HCT116 (cell line): ENCODE measurements around the gene PPP3R1. TPM values are rescaled to one million over a fixed set of nuclear protein-coding genes. Genes with fewer than 3 reads are reported as not detected.

Experiments used
- ATAC-seq: fragments of 200-7000 bp; cut with Tn5 transposase; 2 replicates; pipeline ENCODE4 v1.9.1; 2020; ENCODE audit warnings: mild to moderate bottlenecking, moderate library complexity
- BruUV-seq: library from RNA; stranded (reverse); fragments of 400-500 nt; replicated peaks from 2 replicates; lab custom pipeline; 2021; lab: Mats Ljungman, UMichigan
- CTCF ChIA-PET: fragments of 300-600 bp; sonication (Branson Sonifier 250); formaldehyde crosslinking; loops from one replicate; lab custom pipeline; 2021; ENCODE audit warnings: antibody characterized with exemption; lab: Charles Lee
- POLR2A ChIA-PET: fragments of 300-600, 350-600 bp; sonication (Branson Sonifier 250); formaldehyde crosslinking; loops from one replicate; lab custom pipeline; 2021; ENCODE audit warnings: antibody characterized with exemption; lab: Charles Lee
- RAD21 ChIA-PET, 2 experiments: fragments of 300-600 bp; sonication (Branson Sonifier 250); formaldehyde crosslinking; loops; one replicate each; lab custom pipeline; 2023; ENCODE audit warnings: low total read pairs in 2 of 2; ENCODE audit not compliant: uncharacterized antibody in 2 of 2, unreplicated experiment in 2 of 2, low non-redundant PET in 1 of 2; lab: Charles Lee
- DNase-seq: peaks from one replicate; pipeline ENCODE4 v3.0.0-alpha.2; 2010; ENCODE audit warnings: low read depth, low spot score
- H2AFZ ChIP-seq: fragments of 200-600 bp; shearing (Covaris generic), sonication (generic); 2 replicates; pipeline ENCODE4 v1.6.1; 2017; ENCODE audit warnings: low read depth, mixed run types, mixed read lengths, antibody characterized with exemption, low read length; ENCODE audit not compliant: poor library complexity, severe bottlenecking
- H3K27ac ChIP-seq: 2 replicates; pipeline ENCODE4 v1.5.1; 2012; ENCODE audit warnings: low read depth, low read length
- H3K27me3 ChIP-seq: fragments of 200-600 bp; sonication (generic); 2 replicates; pipeline ENCODE4 v1.6.1; 2016; ENCODE audit warnings: mixed run types, low read length, mixed read lengths; ENCODE audit not compliant: insufficient read depth
- H3K36me3 ChIP-seq, 2 experiments: fragments of 200-500 bp in 1 of 2; fragments of 200-600 bp in 1 of 2; sonication (Bioruptor generic) in 1 of 2; sonication (generic) in 1 of 2; 2 replicates each; pipeline versions ENCODE4 v1.5.1 to v1.6.1; 2014 to 2016; ENCODE audit warnings: low read length in 2 of 2, inconsistent platforms in 1 of 2, mixed read lengths in 1 of 2, mixed run types in 1 of 2; ENCODE audit not compliant: insufficient read depth in 2 of 2, control insufficient read depth in 1 of 2
- H3K4me1 ChIP-seq, 2 experiments: fragments of 200-600 bp in 1 of 2; sonication (generic) in 1 of 2; 2 replicates each; pipeline versions ENCODE4 v1.5.1 to v1.6.1; 2012 to 2017; ENCODE audit warnings: low read length in 2 of 2, inconsistent platforms in 1 of 2, mild to moderate bottlenecking in 1 of 2, mixed read lengths in 1 of 2, mixed run types in 1 of 2, moderate library complexity in 1 of 2; ENCODE audit not compliant: insufficient read depth in 2 of 2, control insufficient read depth in 1 of 2
- H3K4me2 ChIP-seq: fragments of 200-600 bp; sonication (generic); 2 replicates; pipeline ENCODE4 v1.6.1; 2017; ENCODE audit warnings: mixed run types, low read length, mixed read lengths
- H3K4me3 ChIP-seq, 2 experiments: fragments of 200-600 bp in 1 of 2; sonication (generic) in 1 of 2; replicated peaks in 1 of 2; 2 replicates each; pipeline ENCODE4 v1.5.1; 2011 to 2016; ENCODE audit warnings: low read length in 2 of 2, control low read depth in 1 of 2, low read depth in 1 of 2, mild to moderate bottlenecking in 1 of 2, mixed read lengths in 1 of 2, mixed run types in 1 of 2
- H3K79me2 ChIP-seq: fragments of 200-600 bp; sonication (generic); 2 replicates; pipeline ENCODE4 v1.6.1; 2017; ENCODE audit warnings: mild to moderate bottlenecking, mixed run types, low read length, moderate library complexity, mixed read lengths; ENCODE audit not compliant: insufficient read depth
- H3K9ac ChIP-seq: fragments of 200-600 bp; sonication (generic); 2 replicates; pipeline ENCODE4 v1.6.1; 2016; ENCODE audit warnings: low read length, mixed read lengths
- H3K9me2 ChIP-seq: fragments of 200-600 bp; sonication (generic), shearing (Covaris generic); 2 replicates; pipeline ENCODE4 v1.6.1; 2017; ENCODE audit warnings: mixed run types, mild to moderate bottlenecking, moderate library complexity; ENCODE audit not compliant: insufficient read depth
- H3K9me3 ChIP-seq, 2 experiments: fragments of 200-500 bp in 1 of 2; fragments of 200-600 bp in 1 of 2; sonication (Bioruptor generic) in 1 of 2; sonication (generic) in 1 of 2; 2 replicates each; pipeline ENCODE4 v1.6.1; 2014 to 2017; ENCODE audit warnings: low read length in 2 of 2, mixed read lengths in 2 of 2, inconsistent platforms in 1 of 2, low read depth in 1 of 2, mild to moderate bottlenecking in 1 of 2, mixed run types in 1 of 2, moderate library complexity in 1 of 2; ENCODE audit not compliant: control insufficient read depth in 1 of 2, insufficient read depth in 1 of 2
- H4K20me1 ChIP-seq: fragments of 200-600 bp; sonication (generic), shearing (Covaris generic); 2 replicates; pipeline ENCODE4 v1.6.1; 2017; ENCODE audit warnings: mixed run types, mild to moderate bottlenecking, moderate library complexity; ENCODE audit not compliant: insufficient read depth
- ATF3 ChIP-seq: IDR thresholded peaks from 2 replicates; pipeline ENCODE4 v1.6.1; 2012
- CEBPB ChIP-seq: IDR thresholded peaks from 2 replicates; pipeline ENCODE4 v1.6.1; 2012; ENCODE audit warnings: low read depth
- CTCF ChIP-seq, 3 experiments: fragments of 200-600 bp in 1 of 3; sonication (generic) in 1 of 3; IDR thresholded peaks in 2 of 3; conservative IDR thresholded peaks in 1 of 3; 2 replicates each; pipeline ENCODE4 v1.5.1; 2012 to 2017; ENCODE audit warnings: low read depth in 2 of 3, low read length in 2 of 3, antibody characterized with exemption in 1 of 3, borderline replicate concordance in 1 of 3, control low read depth in 1 of 3, mild to moderate bottlenecking in 1 of 3, mixed read lengths in 1 of 3, mixed run types in 1 of 3, moderate library complexity in 1 of 3; ENCODE audit not compliant: insufficient read depth in 1 of 3
- EGR1 ChIP-seq: IDR thresholded peaks from 2 replicates; pipeline ENCODE4 v1.6.1; 2012; ENCODE audit warnings: low read depth
- EZH2 ChIP-seq: fragments of 200-600 bp; sonication (generic); IDR thresholded peaks from 2 replicates; pipeline ENCODE4 v1.6.1; 2017; ENCODE audit warnings: antibody characterized with exemption, mixed run types
- EZH2phosphoT487 ChIP-seq: fragments of 200-600 bp; IDR thresholded peaks from 2 replicates; pipeline ENCODE4 v1.6.1; 2018; ENCODE audit warnings: antibody characterized with exemption, borderline replicate concordance
- FOSL1 ChIP-seq: IDR thresholded peaks from 2 replicates; pipeline ENCODE4 v1.6.1; 2012; ENCODE audit warnings: low read depth
- JUND ChIP-seq: IDR thresholded peaks from 2 replicates; pipeline ENCODE4 v1.6.1; 2012
- MAX ChIP-seq: IDR thresholded peaks from 2 replicates; pipeline ENCODE4 v1.6.1; 2012
- POLR2A ChIP-seq: IDR thresholded peaks from 2 replicates; pipeline ENCODE4 v1.7.0; 2011; ENCODE audit warnings: borderline replicate concordance; ENCODE audit not compliant: insufficient read depth, insufficient read length; ENCODE audit errors: extremely low read depth
- POLR2AphosphoS5 ChIP-seq: IDR thresholded peaks from 2 replicates; pipeline ENCODE4 v1.6.1; 2011; ENCODE audit warnings: mild to moderate bottlenecking, low read depth, low read length, moderate library complexity
- RAD21 ChIP-seq: IDR thresholded peaks from 2 replicates; pipeline ENCODE4 v1.6.1; 2012; ENCODE audit warnings: low read depth, mild to moderate bottlenecking
- REST ChIP-seq: IDR thresholded peaks from 2 replicates; pipeline ENCODE4 v1.6.1; 2012; ENCODE audit warnings: low read depth
- SIN3A ChIP-seq: IDR thresholded peaks from 2 replicates; pipeline ENCODE4 v1.6.1; 2012; ENCODE audit warnings: low read depth
- SP1 ChIP-seq: IDR thresholded peaks from 2 replicates; pipeline ENCODE4 v1.6.1; 2012; ENCODE audit warnings: low read depth
- SRF ChIP-seq: IDR thresholded peaks from 2 replicates; pipeline ENCODE4 v1.6.1; 2012; ENCODE audit warnings: low read depth
- YY1 ChIP-seq: IDR thresholded peaks from 2 replicates; pipeline ENCODE4 v1.6.1; 2011; ENCODE audit warnings: low read length, low read depth, moderate library complexity, mild to moderate bottlenecking; ENCODE audit not compliant: insufficient replicate concordance; ENCODE audit errors: extremely low read depth
- ZBTB33 ChIP-seq: IDR thresholded peaks from 2 replicates; pipeline ENCODE4 v1.6.1; 2011; ENCODE audit warnings: mild to moderate bottlenecking, low read length, moderate library complexity; ENCODE audit not compliant: insufficient replicate concordance; ENCODE audit errors: extremely low read depth
- ZFX ChIP-seq: fragments of 450-650 bp; IDR thresholded peaks from 2 replicates; pipeline ENCODE4 v1.6.1; 2017
- ZNF274 ChIP-seq: fragments of 200-500 bp; sonication (Bioruptor generic); IDR thresholded peaks from 2 replicates; pipeline ENCODE4 v1.6.1; 2014; ENCODE audit warnings: mild to moderate bottlenecking, low read depth, low read length, inconsistent platforms
- intact Hi-C: fragments of 100-400 bp; cut with micrococcal nuclease; formaldehyde crosslinking; loops from 2 replicates; pipeline ENCODE4 v1.10.0; 2022
- total RNA-seq: library from RNA; stranded (reverse); gene quantifications from one replicate; pipeline ENCODE4 v1.2.1, GENCODE V29; 2021; ENCODE audit not compliant: unreplicated experiment

PPP3R1 gene
- total RNA-seq, 1 experiment from 2014 or later = 69.9 TPM

- ChIA-PET CTCF (no interaction called here), RAD21 (no interaction called here), POLR2A (no interaction called here)
- Histone ChIP-seq H4K20me1 (peaks cover 55% of the 10 kb centered on the region; the same call in 1 of the 2 replicates), H3K4me2 (no peak overlapping the region), H2AFZ (no peak overlapping the region), H3K9ac (no peak overlapping the region), H3K4me1 (peaks cover 7 to 13% of the 10 kb centered on the region in 2 experiments; a peak in 3 of 4 replicates), H3K27ac (no peak overlapping the region), H3K9me3 (no peaks in the 10 kb centered on the region), H3K27me3 (no peaks in the 10 kb centered on the region), H3K9me2 (no peaks in the 10 kb centered on the region), H3K79me2 (peaks cover 83% of the 10 kb centered on the region), H3K4me3 (no peak overlapping the region), H3K36me3 (no peaks in the 10 kb centered on the region)
- no TSS peak for BruUV-seq
- intact Hi-C loops = no loop called here
- DNase-seq = no peak
- no peak for ATAC-seq
- TF ChIP-seq YY1 (no peak), ZBTB33 (no peak), FOSL1 (no peak), SP1 (no peak), MAX (no peak), CEBPB (no peak), POLR2AphosphoS5 (no peak), ATF3 (no peak), JUND (no peak), SIN3A (no peak), EGR1 (no peak), RAD21 (no peak), REST (no peak), EZH2phosphoT487 (no peak), EZH2 (no peak), POLR2A (no peak), ZNF274 (no peak), ZFX (no peak), CTCF (IDR thresholded peaks at IDR 0.05 in 2 of 3, conservative IDR thresholded peaks at IDR 0.05 in 1 of 3; ENCODE audit: borderline replicate concordance in 1 of 3, insufficient read depth in 1 of 3, low read depth in 2 of 3, low read length in 2 of 3) (no peak), SRF (no peak)
Observed at GRCh38 chr2:68248361-68248760, 4.0 kb downstream of the PPP3R1 start.
